Loucy (cell line): ENCODE data around the gene KRT34.

Source experiments
- EZH2phosphoT487 ChIP-seq: fragments of 200-600 bp; IDR thresholded peaks from 2 replicates; pipeline ENCODE4 v1.6.1; 2018; ENCODE audit warnings: antibody characterized with exemption, mild to moderate bottlenecking, moderate library complexity, borderline replicate concordance
- TF ChIP-seq, protein P1 (sequence below): fragments of 200-600 bp; sonication (generic); conservative IDR thresholded peaks from 2 replicates; pipeline ENCODE4 v1.5.1; 2014; ENCODE audit warnings: mild to moderate bottlenecking, antibody characterized with exemption, low read length

DNA sequence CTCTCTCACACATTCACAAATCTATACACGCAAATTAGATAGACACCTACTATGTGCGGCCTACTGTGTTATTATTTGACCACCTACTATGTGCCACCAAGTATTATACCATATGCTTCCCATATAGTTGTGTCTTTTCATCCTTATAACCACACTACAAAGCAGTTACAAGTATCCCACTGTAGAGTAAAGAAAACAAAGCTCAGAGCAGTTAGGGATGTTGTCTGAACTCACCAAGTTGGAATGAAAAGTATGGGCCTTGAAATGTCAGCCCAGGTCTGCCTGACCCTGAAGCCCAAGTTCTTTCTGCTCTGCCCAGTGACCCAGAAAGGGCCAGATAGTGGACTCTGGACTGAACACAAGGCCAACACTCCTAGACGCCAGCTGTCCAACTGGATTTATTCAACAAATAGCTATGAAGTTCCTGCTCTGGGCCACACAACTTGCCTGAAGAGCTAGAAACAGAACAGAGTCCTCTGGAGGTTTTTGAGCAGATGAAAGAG lies 33.8 kb upstream of the KRT34 start:
- TF ChIP-seq, protein P1, sequence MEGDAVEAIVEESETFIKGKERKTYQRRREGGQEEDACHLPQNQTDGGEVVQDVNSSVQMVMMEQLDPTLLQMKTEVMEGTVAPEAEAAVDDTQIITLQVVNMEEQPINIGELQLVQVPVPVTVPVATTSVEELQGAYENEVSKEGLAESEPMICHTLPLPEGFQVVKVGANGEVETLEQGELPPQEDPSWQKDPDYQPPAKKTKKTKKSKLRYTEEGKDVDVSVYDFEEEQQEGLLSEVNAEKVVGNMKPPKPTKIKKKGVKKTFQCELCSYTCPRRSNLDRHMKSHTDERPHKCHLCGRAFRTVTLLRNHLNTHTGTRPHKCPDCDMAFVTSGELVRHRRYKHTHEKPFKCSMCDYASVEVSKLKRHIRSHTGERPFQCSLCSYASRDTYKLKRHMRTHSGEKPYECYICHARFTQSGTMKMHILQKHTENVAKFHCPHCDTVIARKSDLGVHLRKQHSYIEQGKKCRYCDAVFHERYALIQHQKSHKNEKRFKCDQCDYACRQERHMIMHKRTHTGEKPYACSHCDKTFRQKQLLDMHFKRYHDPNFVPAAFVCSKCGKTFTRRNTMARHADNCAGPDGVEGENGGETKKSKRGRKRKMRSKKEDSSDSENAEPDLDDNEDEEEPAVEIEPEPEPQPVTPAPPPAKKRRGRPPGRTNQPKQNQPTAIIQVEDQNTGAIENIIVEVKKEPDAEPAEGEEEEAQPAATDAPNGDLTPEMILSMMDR = no peak
- no peak for TF ChIP-seq EZH2phosphoT487
